Panc1 (cell line): ENCODE data around the gene PSMC6.

Experiments used
- POLR2AphosphoS5 ChIP-seq: IDR thresholded peaks from 2 replicates; pipeline ENCODE4 v1.6.1; 2012; ENCODE audit warnings: mild to moderate bottlenecking, low read depth, low read length, moderate library complexity
- SIN3A ChIP-seq: IDR thresholded peaks from 2 replicates; pipeline ENCODE4 v1.6.1; 2012; ENCODE audit warnings: low read depth, mild to moderate bottlenecking, low read length, moderate library complexity, borderline replicate concordance; ENCODE audit not compliant: insufficient read depth
- TCF7L2 ChIP-seq: IDR thresholded peaks from 2 replicates; pipeline ENCODE4 v1.6.1; 2011; ENCODE audit warnings: mild to moderate bottlenecking, low read depth, low read length, inconsistent platforms
- TF ChIP-seq, protein P1 (sequence below): fragments of 450-650 bp; IDR thresholded peaks from 2 replicates; pipeline ENCODE4 v1.5.1; 2017; ENCODE audit warnings: mild to moderate bottlenecking
- TF ChIP-seq, protein P2 (sequence below), 2 experiments: IDR thresholded peaks; 2 replicates each; pipeline ENCODE4 v1.6.1; 2011 to 2012; ENCODE audit warnings: low read depth in 2 of 2, control low read depth in 1 of 2, low read length in 1 of 2, mild to moderate bottlenecking in 1 of 2, moderate library complexity in 1 of 2; ENCODE audit not compliant: insufficient read depth in 1 of 2

DNA sequence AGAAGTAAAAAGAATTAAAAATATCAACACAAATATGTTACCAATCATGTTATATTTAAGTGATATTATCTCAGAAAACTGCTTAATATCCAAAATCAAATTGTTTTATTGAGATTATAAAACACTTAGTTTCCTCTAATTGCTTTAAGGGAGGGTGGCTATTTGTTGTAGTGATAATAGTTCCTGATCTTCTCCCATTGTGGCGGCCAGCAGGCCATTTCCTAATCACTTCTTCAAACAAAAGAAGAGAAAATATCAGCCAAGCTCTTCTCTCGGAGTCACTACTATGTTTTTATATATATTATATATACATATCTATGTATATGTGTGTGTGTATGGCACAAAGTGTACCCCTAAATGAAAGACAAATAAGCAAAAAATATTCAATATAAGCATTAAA, 43.1 kb upstream of the PSMC6 start:
- TF ChIP-seq, protein P1, sequence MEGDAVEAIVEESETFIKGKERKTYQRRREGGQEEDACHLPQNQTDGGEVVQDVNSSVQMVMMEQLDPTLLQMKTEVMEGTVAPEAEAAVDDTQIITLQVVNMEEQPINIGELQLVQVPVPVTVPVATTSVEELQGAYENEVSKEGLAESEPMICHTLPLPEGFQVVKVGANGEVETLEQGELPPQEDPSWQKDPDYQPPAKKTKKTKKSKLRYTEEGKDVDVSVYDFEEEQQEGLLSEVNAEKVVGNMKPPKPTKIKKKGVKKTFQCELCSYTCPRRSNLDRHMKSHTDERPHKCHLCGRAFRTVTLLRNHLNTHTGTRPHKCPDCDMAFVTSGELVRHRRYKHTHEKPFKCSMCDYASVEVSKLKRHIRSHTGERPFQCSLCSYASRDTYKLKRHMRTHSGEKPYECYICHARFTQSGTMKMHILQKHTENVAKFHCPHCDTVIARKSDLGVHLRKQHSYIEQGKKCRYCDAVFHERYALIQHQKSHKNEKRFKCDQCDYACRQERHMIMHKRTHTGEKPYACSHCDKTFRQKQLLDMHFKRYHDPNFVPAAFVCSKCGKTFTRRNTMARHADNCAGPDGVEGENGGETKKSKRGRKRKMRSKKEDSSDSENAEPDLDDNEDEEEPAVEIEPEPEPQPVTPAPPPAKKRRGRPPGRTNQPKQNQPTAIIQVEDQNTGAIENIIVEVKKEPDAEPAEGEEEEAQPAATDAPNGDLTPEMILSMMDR: no peak
- TF ChIP-seq SIN3A (no peak), POLR2AphosphoS5 (no peak), TCF7L2 (no peak)
- TF ChIP-seq, protein P2, sequence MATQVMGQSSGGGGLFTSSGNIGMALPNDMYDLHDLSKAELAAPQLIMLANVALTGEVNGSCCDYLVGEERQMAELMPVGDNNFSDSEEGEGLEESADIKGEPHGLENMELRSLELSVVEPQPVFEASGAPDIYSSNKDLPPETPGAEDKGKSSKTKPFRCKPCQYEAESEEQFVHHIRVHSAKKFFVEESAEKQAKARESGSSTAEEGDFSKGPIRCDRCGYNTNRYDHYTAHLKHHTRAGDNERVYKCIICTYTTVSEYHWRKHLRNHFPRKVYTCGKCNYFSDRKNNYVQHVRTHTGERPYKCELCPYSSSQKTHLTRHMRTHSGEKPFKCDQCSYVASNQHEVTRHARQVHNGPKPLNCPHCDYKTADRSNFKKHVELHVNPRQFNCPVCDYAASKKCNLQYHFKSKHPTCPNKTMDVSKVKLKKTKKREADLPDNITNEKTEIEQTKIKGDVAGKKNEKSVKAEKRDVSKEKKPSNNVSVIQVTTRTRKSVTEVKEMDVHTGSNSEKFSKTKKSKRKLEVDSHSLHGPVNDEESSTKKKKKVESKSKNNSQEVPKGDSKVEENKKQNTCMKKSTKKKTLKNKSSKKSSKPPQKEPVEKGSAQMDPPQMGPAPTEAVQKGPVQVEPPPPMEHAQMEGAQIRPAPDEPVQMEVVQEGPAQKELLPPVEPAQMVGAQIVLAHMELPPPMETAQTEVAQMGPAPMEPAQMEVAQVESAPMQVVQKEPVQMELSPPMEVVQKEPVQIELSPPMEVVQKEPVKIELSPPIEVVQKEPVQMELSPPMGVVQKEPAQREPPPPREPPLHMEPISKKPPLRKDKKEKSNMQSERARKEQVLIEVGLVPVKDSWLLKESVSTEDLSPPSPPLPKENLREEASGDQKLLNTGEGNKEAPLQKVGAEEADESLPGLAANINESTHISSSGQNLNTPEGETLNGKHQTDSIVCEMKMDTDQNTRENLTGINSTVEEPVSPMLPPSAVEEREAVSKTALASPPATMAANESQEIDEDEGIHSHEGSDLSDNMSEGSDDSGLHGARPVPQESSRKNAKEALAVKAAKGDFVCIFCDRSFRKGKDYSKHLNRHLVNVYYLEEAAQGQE (IDR thresholded peaks at IDR 0.05; ENCODE audit: insufficient read depth in 1 of 2, low read depth in 2 of 2, low read length in 1 of 2): no peak
